HG02588 (cell line): Measurements from ENCODE around the gene PTPN3.
"Not testable (repeated sequence)": the region's sequence is repeated elsewhere in the genome, so short reads cannot be mapped to it uniquely, and the experiment has no call there.

ENCODE experiments used
- ATAC-seq: cut with Tn5 transposase; IDR thresholded peaks from one replicate; pipeline ENCODE4 v1.9.1; 2021; ENCODE audit warnings: mild to moderate bottlenecking, moderate library complexity; ENCODE audit not compliant: unreplicated experiment

PTPN3 gene

DNA sequence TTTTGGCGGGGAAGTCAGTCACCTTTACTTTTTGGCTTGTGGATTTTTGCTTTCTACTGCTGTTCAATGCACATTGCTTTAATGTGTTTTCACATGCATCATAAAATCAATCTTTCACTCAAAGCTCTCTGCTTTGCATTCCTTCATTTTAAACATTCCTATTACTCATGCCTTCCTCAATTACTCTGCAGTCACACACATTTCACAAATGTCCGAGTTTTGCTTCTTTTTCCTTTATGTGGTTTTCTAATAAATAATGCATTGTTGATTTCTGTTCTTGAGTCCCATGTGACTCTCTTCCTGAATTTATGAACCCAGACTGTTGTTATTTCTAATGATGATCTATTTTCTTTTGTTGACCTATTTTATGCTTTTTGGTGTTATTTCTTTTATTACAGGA lies 95.0 kb downstream of the PTPN3 start:
- no peak for ATAC-seq

DNA sequence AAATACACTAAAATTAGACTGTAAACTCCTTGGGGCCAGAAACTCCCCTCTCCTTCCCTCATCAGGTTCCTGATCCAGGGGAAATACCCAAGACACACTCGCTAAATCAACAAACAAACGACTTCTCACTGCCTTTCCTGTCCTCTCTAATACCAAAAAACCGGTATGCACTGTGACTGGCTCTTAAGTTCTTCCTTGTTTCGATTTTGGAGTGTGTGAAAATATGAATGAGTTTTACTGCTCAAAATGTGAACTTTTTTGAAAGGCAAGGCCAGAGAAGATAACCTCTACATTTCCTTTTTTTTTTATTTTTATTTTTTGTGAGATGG lies 96.2 kb downstream of the PTPN3 start:
- ATAC-seq: no peak

DNA sequence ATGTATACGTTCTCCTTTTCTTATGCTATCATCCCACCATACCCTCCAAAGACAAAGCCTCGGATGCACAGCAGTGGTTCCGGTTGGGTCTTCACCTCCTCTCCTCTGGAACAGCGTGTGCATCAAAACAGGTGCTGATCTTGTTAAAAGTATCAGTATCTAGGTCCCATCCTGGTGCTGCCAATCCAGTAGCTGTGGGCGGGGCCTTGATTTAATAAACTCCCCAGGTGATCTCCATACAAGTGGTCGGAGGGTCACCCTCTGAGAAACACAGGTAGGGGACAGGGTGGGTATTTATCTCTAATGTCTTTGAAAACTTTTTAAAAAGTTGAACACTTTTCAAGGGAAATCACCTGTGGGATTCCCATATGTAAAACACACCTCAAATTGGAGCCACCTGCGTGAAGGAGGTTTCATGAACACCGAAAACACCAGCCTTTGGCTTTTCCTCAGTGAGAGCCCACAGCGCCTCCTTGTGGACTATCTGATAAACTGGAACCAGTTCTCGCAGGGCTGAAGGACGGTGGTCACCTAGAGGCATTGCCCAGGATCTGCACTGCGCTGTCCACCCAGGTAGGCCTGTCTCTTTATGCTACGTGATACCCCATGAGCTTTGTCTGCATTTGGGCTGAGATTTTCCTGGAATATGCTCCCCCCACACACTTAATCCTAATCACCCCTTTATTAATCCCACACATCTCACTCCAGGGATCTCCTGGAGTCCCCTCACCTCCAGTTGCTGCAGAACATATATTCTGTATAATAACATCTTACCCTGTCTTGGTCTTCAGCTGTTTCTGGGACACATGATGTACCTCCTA lies 96.7 kb downstream of the PTPN3 start:
- ATAC-seq: no peak

DNA sequence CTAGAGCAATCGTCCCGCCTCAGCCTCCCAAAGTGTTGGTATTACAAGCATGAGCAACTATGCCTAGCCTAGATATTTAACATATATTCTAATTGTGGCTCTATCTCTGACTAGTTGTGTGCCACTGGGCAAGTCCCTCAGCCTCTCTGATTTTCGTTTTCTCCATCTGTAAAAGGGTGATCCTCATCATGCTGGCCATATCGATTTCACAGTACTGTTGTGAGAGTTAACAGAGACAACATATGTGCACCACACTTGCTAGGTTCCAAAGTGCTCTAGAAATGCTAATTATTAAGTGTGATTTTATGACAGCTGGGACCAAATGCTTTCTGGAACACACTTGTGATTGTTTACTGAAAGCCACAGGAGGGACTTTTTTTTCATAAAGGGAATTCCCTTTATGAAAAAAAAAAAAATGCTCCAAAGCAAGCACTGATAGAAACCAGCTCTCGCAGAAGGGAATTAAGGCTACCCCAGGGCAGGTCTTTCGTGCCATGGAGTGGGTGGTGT lies 98.8 kb downstream of the PTPN3 start:
- ATAC-seq: peak; percentile 82

DNA sequence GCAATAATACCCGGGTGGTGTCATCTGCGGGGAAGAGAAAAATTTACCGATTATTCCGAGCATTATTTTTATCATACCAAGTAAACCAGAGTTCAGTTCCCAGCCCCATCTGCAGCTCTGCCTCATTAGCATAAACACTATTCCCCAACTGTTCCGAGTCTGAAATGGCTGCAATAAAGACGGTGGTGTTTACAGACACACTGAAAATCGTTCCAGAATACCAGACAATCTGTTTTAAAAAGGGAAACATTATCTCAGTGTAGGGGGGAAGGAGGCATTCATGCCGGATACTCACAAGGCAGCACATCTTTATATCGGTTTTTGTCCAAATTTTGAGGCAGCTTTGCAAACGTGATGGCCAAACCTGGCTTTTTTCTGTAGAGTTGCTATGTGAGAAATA lies 106.9 kb downstream of the PTPN3 start:
- no peak for ATAC-seq

DNA sequence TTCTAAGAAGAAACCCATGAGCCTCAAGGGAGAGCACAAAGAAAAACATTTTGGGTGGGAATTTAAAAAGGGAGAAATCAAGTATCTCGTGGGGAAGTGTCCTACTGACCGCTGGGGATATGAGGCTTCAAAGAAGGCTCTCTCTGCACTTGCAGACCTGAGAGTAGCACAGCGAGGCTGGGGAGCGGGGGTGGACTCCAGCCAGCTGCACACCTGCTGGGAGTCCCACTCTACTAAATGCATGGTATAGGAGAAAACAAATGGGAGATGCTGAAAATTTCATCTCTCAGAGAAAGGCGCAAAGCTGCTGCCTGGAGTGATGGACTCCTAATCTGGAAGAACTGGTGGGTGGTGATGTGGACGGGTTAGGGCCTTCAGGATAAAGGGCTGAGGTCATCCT lies 110.3 kb downstream of the PTPN3 start:
- ATAC-seq: no peak

DNA sequence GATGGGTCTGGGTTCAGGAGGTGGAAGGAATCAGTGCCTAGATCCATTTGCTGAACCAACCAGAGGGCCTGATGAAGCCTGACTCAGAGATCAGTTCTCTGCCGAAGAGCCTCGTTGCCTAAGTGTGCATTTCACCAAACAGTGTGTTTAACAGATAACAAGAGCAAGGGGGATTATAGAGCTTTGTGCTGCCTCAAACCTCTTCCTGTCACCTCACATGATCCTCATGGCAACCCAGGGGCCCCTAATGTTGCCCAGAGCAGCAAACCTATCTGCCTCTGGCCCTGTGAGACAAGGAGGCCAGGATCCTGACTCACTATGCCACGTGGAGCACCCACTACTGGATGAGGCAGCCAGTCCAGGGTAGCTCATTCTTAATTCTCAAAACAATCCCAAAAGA lies 110.9 kb downstream of the PTPN3 start:
- no peak for ATAC-seq

DNA sequence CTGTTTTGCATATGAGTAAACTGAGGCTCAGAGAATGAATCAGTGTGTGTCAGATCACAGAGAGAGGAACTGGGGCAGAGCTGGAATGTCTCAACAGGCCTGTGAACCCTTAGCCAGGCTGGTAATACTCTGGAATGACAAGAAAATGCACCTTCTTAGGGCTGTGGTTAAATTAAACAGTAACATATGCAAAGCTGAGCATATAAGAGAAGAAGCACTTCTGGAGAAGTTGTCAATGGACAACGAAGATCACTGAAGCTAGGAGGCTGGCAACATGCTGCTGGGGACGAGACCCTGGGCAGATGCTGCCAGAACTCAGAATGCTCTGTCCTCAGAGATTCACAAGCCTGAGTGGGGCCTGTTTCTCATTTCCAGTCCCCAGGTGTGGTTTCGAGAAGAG lies 112.6 kb downstream of the PTPN3 start:
- ATAC-seq: no peak

DNA sequence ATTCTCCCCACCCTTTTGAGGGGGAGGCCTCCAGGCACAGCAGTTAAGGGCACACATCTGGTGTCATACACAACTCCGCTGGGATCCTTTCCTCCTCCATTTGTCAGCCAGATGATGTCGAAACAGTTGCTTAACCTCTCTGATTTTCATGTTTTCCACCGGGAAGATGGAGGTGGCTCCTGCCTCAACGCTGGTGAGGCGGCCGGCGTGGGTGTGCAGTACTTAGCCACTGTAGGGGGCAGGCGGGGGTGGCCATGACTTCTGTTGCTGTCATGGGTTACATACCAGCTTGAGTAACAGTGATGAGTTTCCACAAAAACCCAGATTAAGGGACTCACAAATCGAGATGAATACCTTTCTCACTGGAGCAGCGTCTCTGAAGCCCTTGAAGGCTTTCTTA lies 114.2 kb downstream of the PTPN3 start:
- ATAC-seq: no peak

DNA sequence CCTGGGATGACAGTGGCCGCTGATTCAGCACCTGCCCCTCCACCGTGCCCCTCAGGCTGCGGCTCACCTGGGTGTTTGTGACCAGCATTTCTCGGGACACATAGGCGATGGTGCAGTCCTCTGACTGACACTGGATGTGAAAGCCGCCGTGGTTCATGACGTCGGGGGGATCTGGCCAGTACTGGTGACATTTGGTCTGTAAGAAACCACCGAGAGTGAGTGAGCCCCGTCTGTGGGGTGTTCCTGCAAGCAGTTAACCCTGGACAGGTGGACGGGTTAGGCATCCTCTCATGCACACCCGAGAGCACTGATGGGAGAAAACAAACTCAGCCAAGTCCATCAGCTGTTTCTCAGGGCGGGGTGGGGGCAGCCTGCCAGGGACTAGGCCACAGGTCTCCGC lies 114.8 kb downstream of the PTPN3 start:
- ATAC-seq: no peak

DNA sequence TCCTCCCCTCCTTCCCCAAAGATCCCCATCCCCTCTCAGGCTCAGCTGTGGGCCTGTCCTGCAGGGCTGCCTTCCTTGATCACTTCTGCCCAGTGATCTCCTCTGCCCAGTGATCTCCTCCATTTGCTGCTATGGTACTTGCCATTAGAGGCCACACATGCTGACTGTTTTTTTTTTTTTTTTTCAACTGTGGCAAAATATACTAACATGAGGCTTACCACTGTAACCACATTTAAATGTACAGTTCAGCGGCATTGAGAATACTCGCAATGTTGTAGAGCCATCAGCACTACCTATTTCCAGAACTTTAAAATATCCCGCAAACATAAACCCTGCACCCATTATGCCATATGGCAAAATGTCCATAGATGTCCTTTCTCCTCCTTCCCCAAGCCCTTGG lies 115.5 kb downstream of the PTPN3 start:
- no peak for ATAC-seq

DNA sequence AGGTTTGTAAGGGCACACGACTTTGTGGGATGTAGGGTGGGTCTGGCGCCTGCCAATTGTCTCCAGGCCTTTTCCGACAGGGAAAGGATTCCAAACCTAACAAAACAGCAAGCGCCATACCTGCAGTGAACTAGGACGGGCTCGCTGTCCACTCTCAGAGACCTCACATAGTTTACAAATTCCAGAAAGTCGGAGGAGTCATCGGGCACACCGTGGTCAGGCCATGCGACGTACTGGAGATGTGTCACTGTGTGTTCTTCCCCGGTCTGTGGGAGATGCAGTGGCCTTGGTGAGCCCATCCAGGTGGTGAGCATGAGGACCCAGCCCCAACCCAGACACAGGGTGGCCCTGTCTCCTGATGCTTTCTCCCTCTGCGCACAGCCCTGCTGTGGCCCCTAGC lies 115.9 kb downstream of the PTPN3 start:
- no peak for ATAC-seq

DNA sequence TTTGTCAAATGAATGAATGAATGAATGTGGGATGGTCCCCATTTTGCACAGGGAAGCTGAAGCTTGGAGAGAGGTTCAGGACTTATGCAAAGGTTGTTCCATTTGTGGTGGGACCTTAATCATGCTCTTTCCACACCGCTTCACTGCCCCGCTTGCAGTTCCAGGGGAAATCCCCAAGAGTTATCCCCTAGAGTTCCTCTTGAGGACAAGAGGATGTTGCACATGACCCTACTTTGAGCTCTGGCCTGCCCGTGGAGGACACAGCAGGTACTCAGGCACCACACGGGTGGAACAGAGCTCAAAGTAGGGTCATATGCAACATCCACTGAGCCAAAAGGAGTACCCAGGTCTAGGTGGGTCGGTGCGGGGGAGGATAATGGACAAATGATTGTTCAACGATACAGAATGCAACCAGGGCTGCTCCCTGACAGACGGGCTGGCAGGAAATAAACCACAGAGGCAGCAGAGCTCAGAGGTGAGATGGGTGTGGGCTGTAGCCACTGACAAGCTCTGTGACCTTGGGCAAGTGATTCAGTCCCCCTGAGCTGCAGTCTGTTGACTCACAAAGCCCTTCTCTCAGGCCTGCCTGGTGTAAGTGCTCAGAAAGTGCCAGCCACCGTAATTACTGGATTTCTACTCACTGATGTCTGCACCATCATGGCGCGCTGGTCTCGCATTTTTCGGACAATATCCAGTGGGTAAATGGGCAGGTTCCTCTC lies 116.9 kb downstream of the PTPN3 start:
- ATAC-seq: peak; percentile 66

DNA sequence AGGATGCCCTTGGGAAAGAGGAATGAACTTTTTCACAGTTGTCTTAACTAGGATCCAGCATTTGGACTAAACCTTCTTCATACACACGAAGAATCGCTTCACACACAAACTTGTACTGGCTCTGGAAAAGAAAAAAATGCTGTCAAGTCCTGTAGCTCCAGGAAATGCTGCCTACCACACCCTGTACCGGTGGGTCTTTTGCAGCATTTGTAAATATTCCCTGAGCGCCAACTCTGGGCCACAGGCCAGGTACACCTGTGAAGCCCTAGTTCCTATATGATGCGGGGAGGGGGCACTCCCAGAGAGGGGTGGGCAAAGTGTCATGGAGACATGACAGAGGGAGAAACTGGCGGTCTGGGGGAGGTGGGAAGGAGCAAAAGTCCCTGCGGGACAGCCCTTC lies 118.6 kb downstream of the PTPN3 start:
- ATAC-seq: no peak

DNA sequence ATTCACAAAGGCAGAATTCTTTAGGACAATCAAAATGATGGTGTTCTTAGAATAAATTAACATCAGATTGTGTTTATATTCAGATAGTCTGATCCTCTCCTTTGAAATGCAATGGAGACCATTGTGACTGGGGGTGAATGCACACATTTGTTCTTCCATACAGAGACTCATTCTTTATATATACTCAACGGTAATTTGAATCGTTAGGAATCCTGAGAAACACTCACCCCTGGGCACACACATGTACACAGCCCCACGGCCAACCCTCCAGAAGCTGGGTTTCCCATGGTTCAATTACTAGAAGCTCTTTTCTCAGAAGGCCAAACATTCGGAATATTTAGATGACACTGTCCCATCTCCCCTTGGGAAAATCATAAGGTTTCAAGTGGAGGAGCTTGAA lies 119.8 kb downstream of the PTPN3 start:
- ATAC-seq: no peak

DNA sequence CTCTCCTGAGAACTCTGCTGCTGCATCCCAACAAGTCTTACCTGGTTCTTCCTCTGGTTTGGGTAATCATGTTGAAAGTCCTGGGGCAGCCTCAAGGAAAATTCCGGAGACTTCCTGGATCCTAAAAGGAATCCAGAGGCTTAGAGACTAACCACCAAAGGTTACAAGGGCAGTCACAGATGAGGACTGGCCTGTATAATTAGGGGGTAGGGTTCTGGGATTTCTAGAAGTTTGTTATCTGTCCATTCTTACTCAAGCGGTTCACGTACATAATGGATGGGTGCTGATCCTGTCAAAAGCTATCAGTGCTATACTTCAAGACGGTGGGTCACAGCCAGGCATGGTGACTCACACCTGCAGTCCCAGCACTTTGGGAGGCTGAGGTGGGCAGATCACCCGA lies 125.9 kb downstream of the PTPN3 start:
- ATAC-seq: no peak

DNA sequence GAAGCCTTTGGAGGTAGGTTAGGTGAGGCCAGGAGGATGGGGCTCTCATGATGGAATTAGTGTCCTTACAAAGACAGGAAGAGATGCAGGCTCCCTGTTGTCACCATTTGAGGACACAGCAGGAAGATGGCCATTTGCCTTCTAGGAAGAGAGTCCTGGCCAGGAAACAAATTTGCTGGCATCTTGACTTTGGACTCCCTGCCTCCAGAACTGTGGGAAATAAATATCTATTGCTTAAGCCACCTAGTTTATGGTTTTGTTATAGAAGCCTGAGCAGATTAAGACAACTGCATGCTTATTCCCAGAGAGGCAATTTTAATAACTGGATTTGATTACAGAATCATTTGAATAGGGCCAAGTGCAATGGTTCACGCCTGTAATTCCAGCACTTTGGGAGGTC lies 126.7 kb downstream of the PTPN3 start:
- ATAC-seq: no peak

DNA sequence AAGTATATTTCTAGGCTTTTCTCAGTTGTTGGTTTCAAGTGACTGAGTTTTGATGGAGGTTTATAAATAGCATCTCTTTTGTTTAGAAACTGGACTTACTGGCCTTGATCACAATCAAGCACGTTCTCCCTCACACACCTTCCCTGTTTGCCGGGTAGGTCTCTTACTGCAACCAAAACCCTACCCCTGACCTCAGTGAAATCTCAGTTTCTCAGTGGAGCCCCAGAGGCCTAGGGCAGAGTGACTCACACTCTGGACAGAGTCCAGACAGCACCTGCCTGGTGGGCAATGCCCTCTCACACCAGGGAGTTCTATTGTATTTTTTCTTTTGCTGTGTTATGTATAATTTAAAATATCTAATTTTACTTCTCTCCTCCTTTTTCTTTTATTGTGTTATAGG lies 128.8 kb downstream of the PTPN3 start:
- ATAC-seq: peak; percentile 80

DNA sequence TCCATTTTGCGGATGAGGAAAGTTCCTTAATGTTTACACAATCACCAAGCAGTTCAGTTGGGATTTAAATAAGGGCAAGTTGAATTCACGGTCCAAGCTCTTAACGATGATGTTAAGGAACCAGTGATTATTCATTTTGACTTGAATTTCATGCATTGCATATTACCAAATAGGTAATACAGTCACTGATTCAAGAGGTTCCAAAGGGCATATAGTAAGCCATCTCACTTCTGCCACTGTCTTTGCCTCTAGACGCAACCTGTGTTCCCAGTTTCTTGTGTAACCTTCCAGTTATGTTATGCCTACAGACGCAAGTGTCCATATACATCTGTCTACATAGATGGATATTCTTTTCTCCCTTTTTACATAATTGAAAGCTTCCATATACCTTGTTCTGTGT lies 137.3 kb downstream of the PTPN3 start:
- no peak for ATAC-seq

DNA sequence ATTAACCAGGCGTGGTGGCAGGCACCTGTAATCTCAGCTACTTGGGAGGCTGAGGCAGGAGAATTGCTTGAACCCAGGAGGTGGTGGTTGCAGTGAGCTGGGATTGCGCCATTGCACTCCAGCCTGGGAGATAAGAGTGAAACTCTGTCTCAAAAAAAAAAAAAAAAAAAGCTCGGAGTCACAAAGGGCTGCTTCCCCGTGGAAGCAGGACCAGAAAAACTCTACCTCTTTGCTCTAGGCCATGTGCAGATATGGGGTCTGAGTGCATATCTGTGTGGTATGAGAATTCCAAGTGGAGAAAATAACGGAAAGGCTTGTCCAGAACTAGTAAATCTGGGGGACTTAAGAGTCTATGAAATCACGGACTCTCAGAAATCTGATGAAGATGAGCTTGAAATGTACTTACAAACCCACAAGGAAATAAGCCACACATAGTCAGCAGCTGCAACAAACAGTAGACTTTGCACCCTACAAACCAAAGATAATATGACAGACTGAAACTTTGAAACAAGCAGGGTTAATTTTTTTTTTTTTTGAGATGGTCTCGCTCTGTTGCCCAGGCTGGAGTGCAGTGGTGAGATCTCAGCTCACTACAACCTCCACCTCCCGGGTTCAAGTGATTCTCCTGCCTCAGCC lies 139.0 kb downstream of the PTPN3 start:
- ATAC-seq: not testable (repeated sequence)

DNA sequence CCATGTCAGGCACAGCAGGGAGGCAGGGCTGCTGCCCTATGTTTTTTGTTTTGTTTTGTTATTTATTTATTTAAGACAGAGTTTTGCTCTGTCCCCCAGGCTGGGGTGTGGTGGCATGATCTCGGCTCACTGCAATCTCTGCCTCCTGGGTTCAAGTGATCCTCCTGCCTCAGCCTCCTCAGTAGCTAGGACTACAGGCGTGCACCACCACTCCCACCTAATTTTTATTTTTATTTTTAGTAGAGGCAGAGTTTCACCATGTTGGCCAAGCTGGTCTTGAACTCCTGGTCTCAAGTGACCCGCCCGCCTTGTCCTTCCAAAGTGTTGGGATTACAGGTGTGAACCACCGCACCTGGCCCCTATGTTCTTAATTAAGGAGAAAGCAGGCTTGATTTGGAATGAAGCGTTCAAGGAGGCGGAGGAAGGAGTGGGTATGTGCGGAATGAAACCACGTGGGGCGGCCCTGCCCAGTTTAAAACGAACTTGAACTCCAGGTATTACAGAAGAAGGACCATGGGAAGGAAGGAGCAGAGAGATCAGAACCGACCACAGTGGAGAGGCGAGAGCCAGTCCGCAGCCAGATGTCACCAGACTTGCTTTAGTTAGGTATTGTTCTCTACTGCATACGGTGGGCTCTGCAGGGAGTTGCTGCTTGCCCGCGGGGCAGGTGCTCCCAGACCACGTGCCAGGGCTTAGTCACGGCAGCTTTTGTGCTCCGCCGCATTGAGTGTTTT lies 142.4 kb downstream of the PTPN3 start:
- ATAC-seq: no peak
